Panc1 (cell line): ENCODE results near the gene ASB6. TPM values are rescaled to one million over a fixed set of nuclear protein-coding genes. Genes with fewer than 3 reads are reported as not detected.

Experiments used
- ATAC-seq: fragments of 200-7000 bp; cut with Tn5 transposase; 2 replicates; pipeline ENCODE4 v1.9.1; 2020; ENCODE audit warnings: mild to moderate bottlenecking, moderate library complexity
- BruUV-seq: library from RNA; stranded (reverse); fragments of 400-500 nt; replicated peaks from 2 replicates; lab custom pipeline; 2021; lab: Mats Ljungman, UMichigan
- CTCF ChIA-PET: fragments of 300-600 bp; sonication (Branson Sonifier 250); formaldehyde crosslinking; loops from one replicate; lab custom pipeline; 2022; ENCODE audit warnings: antibody characterized with exemption; lab: Charles Lee
- POLR2A ChIA-PET: fragments of 300-600 bp; sonication (Branson Sonifier 250); formaldehyde crosslinking; loops from one replicate; lab custom pipeline; 2022; ENCODE audit warnings: antibody characterized with exemption; lab: Charles Lee
- DNase-seq: peaks from one replicate; pipeline ENCODE4 v3.0.0-alpha.2; 2010; ENCODE audit warnings: low read depth, low spot score
- H3K27ac ChIP-seq: 2 replicates; pipeline ENCODE4 v1.5.1; 2011; ENCODE audit warnings: mild to moderate bottlenecking, low read length, inconsistent platforms
- H3K27me3 ChIP-seq: fragments of 200-500 bp; sonication (Bioruptor generic); 2 replicates; pipeline ENCODE4 v1.6.0; 2014; ENCODE audit warnings: low read length, inconsistent platforms; ENCODE audit not compliant: control insufficient read depth, insufficient read depth
- H3K36me3 ChIP-seq: fragments of 200-500 bp; sonication (Bioruptor generic); 2 replicates; pipeline ENCODE4 v1.5.1; 2014; ENCODE audit warnings: inconsistent platforms, mild to moderate bottlenecking, low read length, moderate library complexity; ENCODE audit not compliant: control insufficient read depth, insufficient read depth
- H3K4me1 ChIP-seq: 2 replicates; pipeline ENCODE4 v1.5.1; 2011; ENCODE audit warnings: inconsistent platforms, mild to moderate bottlenecking, low read length, moderate library complexity; ENCODE audit not compliant: control insufficient read depth, insufficient read depth
- H3K4me3 ChIP-seq, 2 experiments: 2 replicates each; pipeline ENCODE4 v1.5.1; 2011 to 2012; ENCODE audit warnings: low read depth in 2 of 2, low read length in 2 of 2, mild to moderate bottlenecking in 2 of 2, inconsistent platforms in 1 of 2, moderate library complexity in 1 of 2
- H3K9me3 ChIP-seq: fragments of 200-500 bp; sonication (Bioruptor generic); 2 replicates; pipeline ENCODE4 v1.5.1; 2014; ENCODE audit warnings: low read depth, mild to moderate bottlenecking, inconsistent platforms, low read length, moderate library complexity; ENCODE audit not compliant: control insufficient read depth, insufficient read depth
- CTCF ChIP-seq: fragments of 450-650 bp; IDR thresholded peaks from 2 replicates; pipeline ENCODE4 v1.5.1; 2017; ENCODE audit warnings: mild to moderate bottlenecking
- POLR2AphosphoS5 ChIP-seq: IDR thresholded peaks from 2 replicates; pipeline ENCODE4 v1.6.1; 2012; ENCODE audit warnings: mild to moderate bottlenecking, low read depth, low read length, moderate library complexity
- SIN3A ChIP-seq: IDR thresholded peaks from 2 replicates; pipeline ENCODE4 v1.6.1; 2012; ENCODE audit warnings: low read depth, mild to moderate bottlenecking, low read length, moderate library complexity, borderline replicate concordance; ENCODE audit not compliant: insufficient read depth
- TCF7L2 ChIP-seq: IDR thresholded peaks from 2 replicates; pipeline ENCODE4 v1.6.1; 2011; ENCODE audit warnings: mild to moderate bottlenecking, low read depth, low read length, inconsistent platforms
- in situ Hi-C: cut with HindIII; loops from 2 replicates; pipeline ENCODE4 v1.10.0; 2016; ENCODE audit warnings: low sequenced_read_pairs, low pct_unique_long_range_greater_than_20kb
- intact Hi-C: fragments of 100-400 bp; cut with micrococcal nuclease; formaldehyde crosslinking; loops from one replicate; pipeline ENCODE4 v1.10.0; 2022; ENCODE audit not compliant: unreplicated experiment
- total RNA-seq: library from RNA; stranded (reverse); gene quantifications from one replicate; pipeline ENCODE4 v1.2.1, GENCODE V29; 2021; ENCODE audit not compliant: unreplicated experiment
- TF ChIP-seq, protein P1 (sequence below), 2 experiments: IDR thresholded peaks; 2 replicates each; pipeline ENCODE4 v1.6.1; 2011 to 2012; ENCODE audit warnings: low read depth in 2 of 2, control low read depth in 1 of 2, low read length in 1 of 2, mild to moderate bottlenecking in 1 of 2, moderate library complexity in 1 of 2; ENCODE audit not compliant: insufficient read depth in 1 of 2

The ASB6 gene
- total RNA-seq, 1 experiment from 2014 or later = 14.3 TPM

DNA sequence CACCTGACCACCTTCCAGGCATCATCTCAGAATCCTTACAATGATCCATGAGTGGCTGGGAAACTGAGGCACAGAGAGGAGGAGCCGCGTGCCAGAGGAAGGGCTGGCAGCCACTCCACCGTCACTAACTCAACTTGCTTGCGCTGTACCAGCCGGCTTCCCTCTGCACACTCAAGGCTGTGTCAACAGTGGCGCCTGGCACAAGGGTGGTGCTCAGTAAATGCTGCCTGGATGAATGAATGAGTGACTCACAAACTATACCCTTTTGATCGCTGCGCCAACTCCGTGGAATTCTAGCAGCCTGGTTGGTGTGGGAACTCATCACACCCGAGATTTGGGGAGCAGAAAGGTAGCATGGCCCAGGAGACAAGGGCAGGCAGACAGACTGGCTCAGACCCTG, 45.4 kb upstream of the ASB6 start:
- Histone ChIP-seq H3K27me3 (no peaks in the 10 kb centered on the region), H3K9me3 (no peaks in the 10 kb centered on the region), H3K36me3 (no peaks in the 10 kb centered on the region), H3K4me3 (no peak overlapping the region), H3K4me1 (no peaks in the 10 kb centered on the region), H3K27ac (no peak overlapping the region)
- TF ChIP-seq CTCF (no peak), TCF7L2 (no peak), SIN3A (no peak), POLR2AphosphoS5 (no peak)
- TF ChIP-seq, protein P1, sequence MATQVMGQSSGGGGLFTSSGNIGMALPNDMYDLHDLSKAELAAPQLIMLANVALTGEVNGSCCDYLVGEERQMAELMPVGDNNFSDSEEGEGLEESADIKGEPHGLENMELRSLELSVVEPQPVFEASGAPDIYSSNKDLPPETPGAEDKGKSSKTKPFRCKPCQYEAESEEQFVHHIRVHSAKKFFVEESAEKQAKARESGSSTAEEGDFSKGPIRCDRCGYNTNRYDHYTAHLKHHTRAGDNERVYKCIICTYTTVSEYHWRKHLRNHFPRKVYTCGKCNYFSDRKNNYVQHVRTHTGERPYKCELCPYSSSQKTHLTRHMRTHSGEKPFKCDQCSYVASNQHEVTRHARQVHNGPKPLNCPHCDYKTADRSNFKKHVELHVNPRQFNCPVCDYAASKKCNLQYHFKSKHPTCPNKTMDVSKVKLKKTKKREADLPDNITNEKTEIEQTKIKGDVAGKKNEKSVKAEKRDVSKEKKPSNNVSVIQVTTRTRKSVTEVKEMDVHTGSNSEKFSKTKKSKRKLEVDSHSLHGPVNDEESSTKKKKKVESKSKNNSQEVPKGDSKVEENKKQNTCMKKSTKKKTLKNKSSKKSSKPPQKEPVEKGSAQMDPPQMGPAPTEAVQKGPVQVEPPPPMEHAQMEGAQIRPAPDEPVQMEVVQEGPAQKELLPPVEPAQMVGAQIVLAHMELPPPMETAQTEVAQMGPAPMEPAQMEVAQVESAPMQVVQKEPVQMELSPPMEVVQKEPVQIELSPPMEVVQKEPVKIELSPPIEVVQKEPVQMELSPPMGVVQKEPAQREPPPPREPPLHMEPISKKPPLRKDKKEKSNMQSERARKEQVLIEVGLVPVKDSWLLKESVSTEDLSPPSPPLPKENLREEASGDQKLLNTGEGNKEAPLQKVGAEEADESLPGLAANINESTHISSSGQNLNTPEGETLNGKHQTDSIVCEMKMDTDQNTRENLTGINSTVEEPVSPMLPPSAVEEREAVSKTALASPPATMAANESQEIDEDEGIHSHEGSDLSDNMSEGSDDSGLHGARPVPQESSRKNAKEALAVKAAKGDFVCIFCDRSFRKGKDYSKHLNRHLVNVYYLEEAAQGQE (IDR thresholded peaks at IDR 0.05; ENCODE audit: insufficient read depth in 1 of 2, low read depth in 2 of 2, low read length in 1 of 2) = no peak
- DNase-seq (no peak), ATAC-seq (no peak)
- in situ Hi-C loops = no loop called here
- POLR2A ChIA-PET = no interaction called here
- intact Hi-C loops = no loop called here
- CTCF ChIA-PET = no interaction called here
- BruUV-seq = no TSS peak

- BruUV-seq = no TSS peak
- Histone ChIP-seq H3K4me1 (no peaks in the 10 kb centered on the region), H3K4me3 (no peak overlapping the region), H3K9me3 (no peaks in the 10 kb centered on the region), H3K27ac (no peak overlapping the region), H3K36me3 (no peaks in the 10 kb centered on the region), H3K27me3 (no peaks in the 10 kb centered on the region)
- no peak for TF ChIP-seq CTCF
- TF ChIP-seq, protein P1 (IDR thresholded peaks at IDR 0.05; ENCODE audit: insufficient read depth in 1 of 2, low read depth in 2 of 2, low read length in 1 of 2) = no peak
- TF ChIP-seq SIN3A = no peak
- no peak for TF ChIP-seq TCF7L2
- no peak for TF ChIP-seq POLR2AphosphoS5
- DNase-seq (no peak), ATAC-seq (no peak)
- ChIA-PET CTCF (no interaction called here), POLR2A (interaction anchor here (0.6 kb wide), 1 partner anchor 61 kb away, joined by 3 read pairs; no protein-coding TSS in a partner anchor)
- intact Hi-C loops = no loop called here
- in situ Hi-C loops = no loop called here
Observed at GRCh38 chr9:129686736-129687135, 44.8 kb upstream of the ASB6 start.
